Progenitor cell of endocrine pancreas (in vitro differentiated cells): ENCODE measurements around the gene TMTC4. TPM values are rescaled to one million over a fixed set of nuclear protein-coding genes. Genes with fewer than 3 reads are reported as not detected.

Experiments
- DNase-seq: peaks from one replicate; pipeline ENCODE4 v3.0.0; 2021; ENCODE audit warnings: low spot score; ENCODE audit not compliant: unreplicated experiment
- H3K27ac Mint-ChIP-seq: 2 replicates; pipeline ENCODE4 v1.8.0; 2021; ENCODE audit warnings: mild to moderate bottlenecking, moderate library complexity, mixed read lengths
- H3K27me3 Mint-ChIP-seq: 2 replicates; pipeline ENCODE4 v1.8.0; 2021; ENCODE audit warnings: mixed read lengths
- H3K36me3 Mint-ChIP-seq: 2 replicates; pipeline ENCODE4 v1.8.0; 2022; ENCODE audit warnings: mixed read lengths; ENCODE audit not compliant: insufficient read depth
- H3K4me1 Mint-ChIP-seq: 2 replicates; pipeline ENCODE4 v1.8.0; 2021; ENCODE audit warnings: low read depth, mixed read lengths
- H3K4me3 Mint-ChIP-seq: 2 replicates; pipeline ENCODE4 v1.8.0; 2021; ENCODE audit warnings: low read depth, mild to moderate bottlenecking, moderate library complexity, mixed read lengths
- H3K9me3 Mint-ChIP-seq: 2 replicates; pipeline ENCODE4 v1.8.0; 2021; ENCODE audit warnings: low read depth, mixed read lengths
- CTCF ChIP-seq: fragments of 200-600 bp; sonication (generic); IDR thresholded peaks from one replicate; pipeline ENCODE4 v1.5.0; 2021; ENCODE audit warnings: antibody characterized with exemption, mild to moderate bottlenecking; ENCODE audit not compliant: unreplicated experiment
- total RNA-seq: library from RNA; stranded (reverse); gene quantifications from 2 replicates; pipeline ENCODE4 v1.2.1, GENCODE V29; 2021

Gene TMTC4
- total RNA-seq, 1 donor from 2014 or later = 52.7 TPM

GRCh38 chr13:100637796-100638195 is 36.8 kb downstream of the TMTC4 start:
- TF ChIP-seq CTCF = no peak
- no peaks in the 10 kb centered on the region for H3K9me3 Mint-ChIP-seq
- no peaks in the 10 kb centered on the region for H3K27me3 Mint-ChIP-seq
- H3K36me3 Mint-ChIP-seq = peaks cover 24% of the 10 kb centered on the region
- no peak overlapping the region for H3K27ac Mint-ChIP-seq
- H3K4me3 Mint-ChIP-seq = no peak overlapping the region
- H3K4me1 Mint-ChIP-seq = no peaks in the 10 kb centered on the region
- no peak for DNase-seq

GRCh38 chr13:100637380-100637779 is 37.2 kb downstream of the TMTC4 start:
- no peak overlapping the region for H3K4me3 Mint-ChIP-seq
- H3K4me1 Mint-ChIP-seq = no peaks in the 10 kb centered on the region
- no peaks in the 10 kb centered on the region for H3K27me3 Mint-ChIP-seq
- H3K36me3 Mint-ChIP-seq = peaks cover 24% of the 10 kb centered on the region
- no peak for TF ChIP-seq CTCF
- DNase-seq = no peak
- no peaks in the 10 kb centered on the region for H3K9me3 Mint-ChIP-seq
- no peak overlapping the region for H3K27ac Mint-ChIP-seq

GRCh38 chr13:100636441-100636840 is 38.2 kb downstream of the TMTC4 start:
- H3K9me3 Mint-ChIP-seq = no peaks in the 10 kb centered on the region
- H3K4me1 Mint-ChIP-seq = no peaks in the 10 kb centered on the region
- DNase-seq = no peak
- H3K27ac Mint-ChIP-seq = no peak overlapping the region
- H3K27me3 Mint-ChIP-seq = no peaks in the 10 kb centered on the region
- peaks cover 18% of the 10 kb centered on the region for H3K36me3 Mint-ChIP-seq
- H3K4me3 Mint-ChIP-seq = no peak overlapping the region
- no peak for TF ChIP-seq CTCF

- Mint-ChIP-seq H3K9me3 (no peaks in the 10 kb centered on the region), H3K4me1 (no peaks in the 10 kb centered on the region), H3K27ac (no peak overlapping the region), H3K27me3 (no peaks in the 10 kb centered on the region), H3K36me3 (peaks cover 16% of the 10 kb centered on the region), H3K4me3 (no peak overlapping the region)
- TF ChIP-seq CTCF = no peak
- DNase-seq = no peak
Measured at GRCh38 chr13:100636004-100636403, 38.6 kb downstream of the TMTC4 start.

GRCh38 chr13:100634696-100635095 is 39.9 kb downstream of the TMTC4 start:
- no peak for TF ChIP-seq CTCF
- Mint-ChIP-seq H3K36me3 (peaks cover 16% of the 10 kb centered on the region), H3K4me1 (no peaks in the 10 kb centered on the region), H3K27me3 (no peaks in the 10 kb centered on the region), H3K9me3 (no peaks in the 10 kb centered on the region), H3K4me3 (no peak overlapping the region), H3K27ac (no peak overlapping the region)
- DNase-seq = no peak
